GM21786 (cell line): Measurements from ENCODE around the gene TXNRD2.

Experiments used
- ATAC-seq: cut with Tn5 transposase; IDR thresholded peaks from one replicate; pipeline ENCODE4 v1.9.1; 2021; ENCODE audit not compliant: unreplicated experiment

Gene TXNRD2

GRCh38 chr22:19980766-19981165 is 39.1 kb upstream of the TXNRD2 start:
- ATAC-seq, result no peak

- no peak for ATAC-seq
Observed at GRCh38 chr22:19979712-19980493, 38.3 kb upstream of the TXNRD2 start.

GRCh38 chr22:19978748-19979147 is 37.1 kb upstream of the TXNRD2 start:
- no peak for ATAC-seq

- no peak for ATAC-seq
Observed at GRCh38 chr22:19977296-19978243, 36.0 kb upstream of the TXNRD2 start.

GRCh38 chr22:19976671-19977070 is 35.1 kb upstream of the TXNRD2 start:
- ATAC-seq, result no peak

GRCh38 chr22:19975707-19976035 is 34.1 kb upstream of the TXNRD2 start:
- no peak for ATAC-seq

- ATAC-seq, result no peak
Observed at GRCh38 chr22:19974935-19975706, 33.5 kb upstream of the TXNRD2 start.

- no peak for ATAC-seq
Observed at GRCh38 chr22:19974268-19974861, 32.7 kb upstream of the TXNRD2 start.

GRCh38 chr22:19973551-19974267 is 32.1 kb upstream of the TXNRD2 start:
- no peak for ATAC-seq

- no peak for ATAC-seq
Observed at GRCh38 chr22:19972652-19973550, 31.3 kb upstream of the TXNRD2 start.

- no peak for ATAC-seq
Observed at GRCh38 chr22:19972251-19972650, 30.6 kb upstream of the TXNRD2 start.

- no peak for ATAC-seq
Observed at GRCh38 chr22:19971276-19972124, 29.9 kb upstream of the TXNRD2 start.

GRCh38 chr22:19970479-19971275 is 29.1 kb upstream of the TXNRD2 start:
- ATAC-seq, result no peak

GRCh38 chr22:19970031-19970478 is 28.4 kb upstream of the TXNRD2 start:
- no peak for ATAC-seq

GRCh38 chr22:19969141-19969928 is 27.7 kb upstream of the TXNRD2 start:
- no peak for ATAC-seq

GRCh38 chr22:19968450-19968891 is 26.9 kb upstream of the TXNRD2 start:
- no peak for ATAC-seq
